H1 (cell line): ENCODE data around the gene ADCY6. TPM values are rescaled to one million over a fixed set of nuclear protein-coding genes. Genes with fewer than 3 reads are reported as not detected.

Experiments
- CTBP2 ChIP-seq: IDR thresholded peaks from 2 replicates; pipeline ENCODE4 v1.7.0; 2011; ENCODE audit warnings: borderline replicate concordance, mild to moderate bottlenecking, moderate library complexity, mixed read lengths, low read length; ENCODE audit not compliant: insufficient read depth, insufficient read length
- GABPA ChIP-seq: IDR thresholded peaks from 2 replicates; pipeline ENCODE4 v1.6.1; 2011; ENCODE audit warnings: mild to moderate bottlenecking, low read length, moderate library complexity, borderline replicate concordance; ENCODE audit not compliant: insufficient read depth
- NANOG ChIP-seq: IDR thresholded peaks from 2 replicates; pipeline ENCODE4 v1.6.1; 2011; ENCODE audit warnings: low read length, low read depth, mild to moderate bottlenecking, inconsistent platforms; ENCODE audit not compliant: insufficient read depth, poor library complexity, severe bottlenecking
- POLR2AphosphoS5 ChIP-seq: IDR thresholded peaks from 2 replicates; pipeline ENCODE4 v1.6.1; 2011; ENCODE audit warnings: low read depth, low read length
- SP2 ChIP-seq: IDR thresholded peaks from 2 replicates; pipeline ENCODE4 v1.6.1; 2012; ENCODE audit warnings: mild to moderate bottlenecking, low read length, inconsistent platforms
- polyA plus RNA-seq, 7 experiments: library from polyadenylated mRNA; depleted of rRNA in 3 of 7; stranded (reverse) in 5 of 7; unstranded in 2 of 7; fragments of >200 nt in 5 of 7; fragments of 200-250 nt in 2 of 7; gene quantifications; 1 replicate in 5 of 7; 2 replicates in 1 of 7; 4 replicates in 1 of 7; pipeline versions ENCODE4 v1.2.1 to v1.2.3, GENCODE V29; 2011 to 2013; ENCODE audit warnings: missing spikeins in 2 of 7, mixed read lengths in 2 of 7
- total RNA-seq: library from RNA; stranded (reverse); fragmentation: NEBNext Ultra II Directional; extraction: Animal tissue kit (Norgen Biotek cat#: 25700); gene quantifications from 2 replicates; pipeline ENCODE4 v1.2.1, GENCODE V29; 2021
- TF ChIP-seq, protein P1 (sequence below): fragments of 300-600 bp; sonication (generic); IDR thresholded peaks from 2 replicates; pipeline ENCODE4 v1.7.1; 2012; ENCODE audit warnings: low read length, moderate library complexity, mild to moderate bottlenecking, inconsistent platforms; ENCODE audit not compliant: insufficient replicate concordance
- TF ChIP-seq, protein P2 (sequence below), 3 experiments: IDR thresholded peaks; 1 replicate in 2 of 3; 2 replicates in 1 of 3; pipeline versions ENCODE4 v1.5.1 to v1.6.1; 2011; ENCODE audit warnings: low read length in 3 of 3, mild to moderate bottlenecking in 3 of 3, inconsistent platforms in 2 of 3, low read depth in 1 of 3, moderate library complexity in 1 of 3; ENCODE audit not compliant: insufficient read depth in 1 of 3; ENCODE audit errors: control extremely low read depth in 1 of 3

The ADCY6 gene
- total and polyA plus RNA-seq, 2 of the 8 experiments (the other 6 are each of a cell fraction or from before 2014, with no cell fraction given): 11.7 to 17.5 TPM

DNA sequence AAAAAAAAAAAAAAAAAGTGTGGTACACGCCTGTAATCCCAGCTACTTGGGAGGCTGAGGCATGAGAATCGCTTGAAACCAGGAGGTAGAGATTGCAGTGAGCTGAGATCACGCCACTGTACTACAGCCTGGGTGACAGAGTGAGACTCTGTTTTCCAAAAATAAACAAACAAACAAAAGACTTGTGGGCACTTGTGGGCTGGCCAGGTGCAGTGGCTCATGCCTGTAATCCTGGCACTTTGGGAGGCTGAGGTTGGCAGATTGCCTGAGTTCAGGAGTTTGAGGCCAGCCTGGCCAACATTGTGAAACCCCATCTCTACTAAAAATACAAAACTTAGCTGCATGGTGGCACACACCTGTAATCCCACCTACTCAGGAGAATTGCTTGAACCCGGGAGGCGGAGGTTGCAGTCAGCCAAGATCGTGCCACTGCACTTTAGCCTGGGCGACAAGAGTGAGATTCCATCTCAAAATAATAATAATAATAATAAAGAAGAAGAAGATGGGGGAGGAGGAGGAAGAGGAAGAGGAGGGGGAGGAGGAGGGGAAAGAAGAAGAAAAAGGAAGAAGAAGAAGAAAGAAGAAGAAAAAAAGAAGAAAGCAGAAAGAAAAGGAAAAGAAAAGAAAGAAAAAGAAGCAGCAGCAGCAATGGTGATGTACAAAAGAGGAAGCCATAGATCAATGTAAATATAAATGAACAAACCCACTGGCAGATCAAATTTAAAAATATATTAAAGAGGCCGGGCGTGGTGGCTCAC, 44.5 kb downstream of the ADCY6 start (continued):
- TF ChIP-seq, protein P1, sequence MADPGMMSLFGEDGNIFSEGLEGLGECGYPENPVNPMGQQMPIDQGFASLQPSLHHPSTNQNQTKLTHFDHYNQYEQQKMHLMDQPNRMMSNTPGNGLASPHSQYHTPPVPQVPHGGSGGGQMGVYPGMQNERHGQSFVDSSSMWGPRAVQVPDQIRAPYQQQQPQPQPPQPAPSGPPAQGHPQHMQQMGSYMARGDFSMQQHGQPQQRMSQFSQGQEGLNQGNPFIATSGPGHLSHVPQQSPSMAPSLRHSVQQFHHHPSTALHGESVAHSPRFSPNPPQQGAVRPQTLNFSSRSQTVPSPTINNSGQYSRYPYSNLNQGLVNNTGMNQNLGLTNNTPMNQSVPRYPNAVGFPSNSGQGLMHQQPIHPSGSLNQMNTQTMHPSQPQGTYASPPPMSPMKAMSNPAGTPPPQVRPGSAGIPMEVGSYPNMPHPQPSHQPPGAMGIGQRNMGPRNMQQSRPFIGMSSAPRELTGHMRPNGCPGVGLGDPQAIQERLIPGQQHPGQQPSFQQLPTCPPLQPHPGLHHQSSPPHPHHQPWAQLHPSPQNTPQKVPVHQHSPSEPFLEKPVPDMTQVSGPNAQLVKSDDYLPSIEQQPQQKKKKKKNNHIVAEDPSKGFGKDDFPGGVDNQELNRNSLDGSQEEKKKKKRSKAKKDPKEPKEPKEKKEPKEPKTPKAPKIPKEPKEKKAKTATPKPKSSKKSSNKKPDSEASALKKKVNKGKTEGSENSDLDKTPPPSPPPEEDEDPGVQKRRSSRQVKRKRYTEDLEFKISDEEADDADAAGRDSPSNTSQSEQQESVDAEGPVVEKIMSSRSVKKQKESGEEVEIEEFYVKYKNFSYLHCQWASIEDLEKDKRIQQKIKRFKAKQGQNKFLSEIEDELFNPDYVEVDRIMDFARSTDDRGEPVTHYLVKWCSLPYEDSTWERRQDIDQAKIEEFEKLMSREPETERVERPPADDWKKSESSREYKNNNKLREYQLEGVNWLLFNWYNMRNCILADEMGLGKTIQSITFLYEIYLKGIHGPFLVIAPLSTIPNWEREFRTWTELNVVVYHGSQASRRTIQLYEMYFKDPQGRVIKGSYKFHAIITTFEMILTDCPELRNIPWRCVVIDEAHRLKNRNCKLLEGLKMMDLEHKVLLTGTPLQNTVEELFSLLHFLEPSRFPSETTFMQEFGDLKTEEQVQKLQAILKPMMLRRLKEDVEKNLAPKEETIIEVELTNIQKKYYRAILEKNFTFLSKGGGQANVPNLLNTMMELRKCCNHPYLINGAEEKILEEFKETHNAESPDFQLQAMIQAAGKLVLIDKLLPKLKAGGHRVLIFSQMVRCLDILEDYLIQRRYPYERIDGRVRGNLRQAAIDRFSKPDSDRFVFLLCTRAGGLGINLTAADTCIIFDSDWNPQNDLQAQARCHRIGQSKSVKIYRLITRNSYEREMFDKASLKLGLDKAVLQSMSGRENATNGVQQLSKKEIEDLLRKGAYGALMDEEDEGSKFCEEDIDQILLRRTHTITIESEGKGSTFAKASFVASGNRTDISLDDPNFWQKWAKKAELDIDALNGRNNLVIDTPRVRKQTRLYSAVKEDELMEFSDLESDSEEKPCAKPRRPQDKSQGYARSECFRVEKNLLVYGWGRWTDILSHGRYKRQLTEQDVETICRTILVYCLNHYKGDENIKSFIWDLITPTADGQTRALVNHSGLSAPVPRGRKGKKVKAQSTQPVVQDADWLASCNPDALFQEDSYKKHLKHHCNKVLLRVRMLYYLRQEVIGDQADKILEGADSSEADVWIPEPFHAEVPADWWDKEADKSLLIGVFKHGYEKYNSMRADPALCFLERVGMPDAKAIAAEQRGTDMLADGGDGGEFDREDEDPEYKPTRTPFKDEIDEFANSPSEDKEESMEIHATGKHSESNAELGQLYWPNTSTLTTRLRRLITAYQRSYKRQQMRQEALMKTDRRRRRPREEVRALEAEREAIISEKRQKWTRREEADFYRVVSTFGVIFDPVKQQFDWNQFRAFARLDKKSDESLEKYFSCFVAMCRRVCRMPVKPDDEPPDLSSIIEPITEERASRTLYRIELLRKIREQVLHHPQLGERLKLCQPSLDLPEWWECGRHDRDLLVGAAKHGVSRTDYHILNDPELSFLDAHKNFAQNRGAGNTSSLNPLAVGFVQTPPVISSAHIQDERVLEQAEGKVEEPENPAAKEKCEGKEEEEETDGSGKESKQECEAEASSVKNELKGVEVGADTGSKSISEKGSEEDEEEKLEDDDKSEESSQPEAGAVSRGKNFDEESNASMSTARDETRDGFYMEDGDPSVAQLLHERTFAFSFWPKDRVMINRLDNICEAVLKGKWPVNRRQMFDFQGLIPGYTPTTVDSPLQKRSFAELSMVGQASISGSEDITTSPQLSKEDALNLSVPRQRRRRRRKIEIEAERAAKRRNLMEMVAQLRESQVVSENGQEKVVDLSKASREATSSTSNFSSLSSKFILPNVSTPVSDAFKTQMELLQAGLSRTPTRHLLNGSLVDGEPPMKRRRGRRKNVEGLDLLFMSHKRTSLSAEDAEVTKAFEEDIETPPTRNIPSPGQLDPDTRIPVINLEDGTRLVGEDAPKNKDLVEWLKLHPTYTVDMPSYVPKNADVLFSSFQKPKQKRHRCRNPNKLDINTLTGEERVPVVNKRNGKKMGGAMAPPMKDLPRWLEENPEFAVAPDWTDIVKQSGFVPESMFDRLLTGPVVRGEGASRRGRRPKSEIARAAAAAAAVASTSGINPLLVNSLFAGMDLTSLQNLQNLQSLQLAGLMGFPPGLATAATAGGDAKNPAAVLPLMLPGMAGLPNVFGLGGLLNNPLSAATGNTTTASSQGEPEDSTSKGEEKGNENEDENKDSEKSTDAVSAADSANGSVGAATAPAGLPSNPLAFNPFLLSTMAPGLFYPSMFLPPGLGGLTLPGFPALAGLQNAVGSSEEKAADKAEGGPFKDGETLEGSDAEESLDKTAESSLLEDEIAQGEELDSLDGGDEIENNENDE: no peak
- TF ChIP-seq GABPA: no peak
- no peak for TF ChIP-seq POLR2AphosphoS5
- TF ChIP-seq, protein P2, sequence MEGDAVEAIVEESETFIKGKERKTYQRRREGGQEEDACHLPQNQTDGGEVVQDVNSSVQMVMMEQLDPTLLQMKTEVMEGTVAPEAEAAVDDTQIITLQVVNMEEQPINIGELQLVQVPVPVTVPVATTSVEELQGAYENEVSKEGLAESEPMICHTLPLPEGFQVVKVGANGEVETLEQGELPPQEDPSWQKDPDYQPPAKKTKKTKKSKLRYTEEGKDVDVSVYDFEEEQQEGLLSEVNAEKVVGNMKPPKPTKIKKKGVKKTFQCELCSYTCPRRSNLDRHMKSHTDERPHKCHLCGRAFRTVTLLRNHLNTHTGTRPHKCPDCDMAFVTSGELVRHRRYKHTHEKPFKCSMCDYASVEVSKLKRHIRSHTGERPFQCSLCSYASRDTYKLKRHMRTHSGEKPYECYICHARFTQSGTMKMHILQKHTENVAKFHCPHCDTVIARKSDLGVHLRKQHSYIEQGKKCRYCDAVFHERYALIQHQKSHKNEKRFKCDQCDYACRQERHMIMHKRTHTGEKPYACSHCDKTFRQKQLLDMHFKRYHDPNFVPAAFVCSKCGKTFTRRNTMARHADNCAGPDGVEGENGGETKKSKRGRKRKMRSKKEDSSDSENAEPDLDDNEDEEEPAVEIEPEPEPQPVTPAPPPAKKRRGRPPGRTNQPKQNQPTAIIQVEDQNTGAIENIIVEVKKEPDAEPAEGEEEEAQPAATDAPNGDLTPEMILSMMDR (IDR thresholded peaks at IDR 0.05; ENCODE audit: control extremely low read depth in 1 of 3, insufficient read depth in 1 of 3, low read depth in 1 of 3, low read length in 3 of 3): no peak
- TF ChIP-seq CTBP2: no peak
- no peak for TF ChIP-seq SP2
- TF ChIP-seq NANOG: no peak
